Activated naive CD8-positive, alpha-beta T cell treated with anti-CD3 and anti-CD28 coated beads, Interleukin-2, amount 10 ng/mL, durations not matched to agents 7 days and 5 days (primary cell): Measurements from ENCODE around the gene RERE. TPM values are rescaled to one million over a fixed set of nuclear protein-coding genes. Genes with fewer than 3 reads are reported as not detected.
"Not testable (repeated sequence)": the region's sequence is repeated elsewhere in the genome, so short reads cannot be mapped to it uniquely, and the experiment has no call there.

Source experiments
- ATAC-seq: fragments of 150-1000 bp; cut with Tn5 transposase; one replicate; pipeline ENCODE4 v1.10.0; 2021; ENCODE audit warnings: low read depth, moderate library complexity
- POLR2A ChIA-PET: fragments of 350-600 bp; sonication (Branson Sonifier 250); formaldehyde crosslinking; loops from one replicate; lab custom pipeline; 2021; ENCODE audit warnings: antibody characterized with exemption; lab: Charles Lee
- DNase-seq: peaks from one replicate; pipeline ENCODE4 v3.0.0; 2021
- H3K27ac Mint-ChIP-seq: one replicate; pipeline ENCODE4 v1.8.0; 2022; ENCODE audit warnings: mild to moderate bottlenecking, mixed read lengths
- H3K27me3 Mint-ChIP-seq: one replicate; pipeline ENCODE4 v1.8.0; 2022; ENCODE audit warnings: mild to moderate bottlenecking, moderate library complexity, mixed read lengths
- H3K36me3 Mint-ChIP-seq: one replicate; pipeline ENCODE4 v1.8.0; 2021; ENCODE audit warnings: mild to moderate bottlenecking, mixed read lengths
- H3K4me1 Mint-ChIP-seq: one replicate; pipeline ENCODE4 v1.8.0; 2021; ENCODE audit warnings: mixed read lengths
- H3K4me3 Mint-ChIP-seq: one replicate; pipeline ENCODE4 v1.8.0; 2022; ENCODE audit warnings: mild to moderate bottlenecking, moderate library complexity, mixed read lengths
- H3K9me3 Mint-ChIP-seq: one replicate; pipeline ENCODE4 v1.8.0; 2021; ENCODE audit warnings: mixed read lengths
- total RNA-seq, 2 experiments: library from RNA; stranded (reverse); gene quantifications; one replicate each; pipeline ENCODE4 v1.2.3, GENCODE V29; 2021

The RERE gene
- total RNA-seq, 2 experiments from 2014 or later: 64.4 to 68.7 TPM

- ATAC-seq (peak; percentile 65), DNase-seq (no peak)
- no peaks in the 10 kb centered on the region for H3K27me3 Mint-ChIP-seq
- H3K4me3 Mint-ChIP-seq: peak overlapping the region; percentile 52
- H3K36me3 Mint-ChIP-seq: peaks cover 8% of the 10 kb centered on the region
- peaks cover 24% of the 10 kb centered on the region for H3K4me1 Mint-ChIP-seq
- peak overlapping the region; percentile 42 for H3K27ac Mint-ChIP-seq
- POLR2A ChIA-PET: interaction anchor here (1.6 kb wide), 1 partner anchor 9 kb away, joined by 5 read pairs; no protein-coding TSS in a partner anchor
- H3K9me3 Mint-ChIP-seq: no peaks in the 10 kb centered on the region
Measured at GRCh38 chr1:8516793-8517556, 300.5 kb downstream of the RERE start.

GRCh38 chr1:8516278-8516777, 301.1 kb downstream of the RERE start:
- no peak for ATAC-seq
- no peak overlapping the region for H3K4me3 Mint-ChIP-seq
- H3K27ac Mint-ChIP-seq: peak overlapping the region; percentile 21
- DNase-seq: no peak
- no peaks in the 10 kb centered on the region for H3K9me3 Mint-ChIP-seq
- POLR2A ChIA-PET: interaction anchor here (1.6 kb wide), 1 partner anchor 9 kb away, joined by 5 read pairs; no protein-coding TSS in a partner anchor
- peaks cover 8% of the 10 kb centered on the region for H3K36me3 Mint-ChIP-seq
- H3K27me3 Mint-ChIP-seq: no peaks in the 10 kb centered on the region
- peaks cover 27% of the 10 kb centered on the region for H3K4me1 Mint-ChIP-seq

GRCh38 chr1:8512504-8512903, 304.9 kb downstream of the RERE start:
- Mint-ChIP-seq H3K9me3 (no peaks in the 10 kb centered on the region), H3K27ac (peak overlapping the region; percentile 66), H3K27me3 (no peaks in the 10 kb centered on the region), H3K36me3 (peaks cover 10% of the 10 kb centered on the region), H3K4me3 (peak overlapping the region; percentile 1), H3K4me1 (peaks cover 32% of the 10 kb centered on the region)
- POLR2A ChIA-PET: no interaction called here
- ATAC-seq (no peak), DNase-seq (no peak)

- POLR2A ChIA-PET: interaction anchor here (0.6 to 1.5 kb wide), 3 partner anchors 13 to 363 kb away, joined by 3 to 5 read pairs (median 4); no protein-coding TSS in a partner anchor
- peaks cover 21% of the 10 kb centered on the region for H3K4me1 Mint-ChIP-seq
- ATAC-seq (peak; percentile 58), DNase-seq (no peak)
- peak overlapping the region; percentile 77 for H3K4me3 Mint-ChIP-seq
- H3K27ac Mint-ChIP-seq: peak overlapping the region; percentile 81
- H3K36me3 Mint-ChIP-seq: peaks cover 15% of the 10 kb centered on the region
- no peaks in the 10 kb centered on the region for H3K27me3 Mint-ChIP-seq
- H3K9me3 Mint-ChIP-seq: no peaks in the 10 kb centered on the region
Measured at GRCh38 chr1:8510041-8510823, 307.2 kb downstream of the RERE start.

- ATAC-seq (no peak), DNase-seq (no peak)
- Mint-ChIP-seq H3K27ac (peak overlapping the region; percentile 81), H3K27me3 (no peaks in the 10 kb centered on the region), H3K4me1 (peaks cover 21% of the 10 kb centered on the region), H3K9me3 (no peaks in the 10 kb centered on the region), H3K4me3 (peak overlapping the region; percentile 77), H3K36me3 (peaks cover 15% of the 10 kb centered on the region)
- POLR2A ChIA-PET: no interaction called here
Measured at GRCh38 chr1:8509579-8509978, 307.9 kb downstream of the RERE start.

GRCh38 chr1:8506995-8507615, 310.3 kb downstream of the RERE start:
- Mint-ChIP-seq H3K27ac (no peak overlapping the region), H3K9me3 (no peaks in the 10 kb centered on the region), H3K27me3 (no peaks in the 10 kb centered on the region), H3K4me1 (peaks cover 15% of the 10 kb centered on the region), H3K36me3 (peaks cover 8% of the 10 kb centered on the region), H3K4me3 (no peak overlapping the region)
- no peak for DNase-seq
- ATAC-seq: no peak
- POLR2A ChIA-PET: no interaction called here

- POLR2A ChIA-PET: no interaction called here
- H3K27ac Mint-ChIP-seq: no peak overlapping the region
- no peak for DNase-seq
- peaks cover 8% of the 10 kb centered on the region for H3K36me3 Mint-ChIP-seq
- no peak for ATAC-seq
- peaks cover 13% of the 10 kb centered on the region for H3K4me1 Mint-ChIP-seq
- no peak overlapping the region for H3K4me3 Mint-ChIP-seq
- no peaks in the 10 kb centered on the region for H3K27me3 Mint-ChIP-seq
- no peaks in the 10 kb centered on the region for H3K9me3 Mint-ChIP-seq
Measured at GRCh38 chr1:8506456-8506855, 311.0 kb downstream of the RERE start.

GRCh38 chr1:8503842-8504241, 313.6 kb downstream of the RERE start:
- Mint-ChIP-seq H3K9me3 (no peaks in the 10 kb centered on the region), H3K27ac (no peak overlapping the region), H3K36me3 (peaks cover 14% of the 10 kb centered on the region), H3K4me1 (no peaks in the 10 kb centered on the region), H3K27me3 (no peaks in the 10 kb centered on the region), H3K4me3 (no peak overlapping the region)
- no peak for ATAC-seq
- POLR2A ChIA-PET: no interaction called here
- no peak for DNase-seq

- DNase-seq, H3K9me3 Mint-ChIP-seq, H3K4me1 Mint-ChIP-seq, POLR2A ChIA-PET, H3K27me3 Mint-ChIP-seq, H3K4me3 Mint-ChIP-seq, H3K27ac Mint-ChIP-seq, ATAC-seq: not testable (repeated sequence)
- H3K36me3 Mint-ChIP-seq: peaks cover 11% of the 10 kb centered on the region
Measured at GRCh38 chr1:8502949-8503348, 314.5 kb downstream of the RERE start.

- H3K4me1 Mint-ChIP-seq: peaks cover 8% of the 10 kb centered on the region
- H3K27ac Mint-ChIP-seq: no peak overlapping the region
- POLR2A ChIA-PET: no interaction called here
- peaks cover 41% of the 10 kb centered on the region for H3K36me3 Mint-ChIP-seq
- DNase-seq: no peak
- no peaks in the 10 kb centered on the region for H3K27me3 Mint-ChIP-seq
- no peaks in the 10 kb centered on the region for H3K9me3 Mint-ChIP-seq
- no peak overlapping the region for H3K4me3 Mint-ChIP-seq
- no peak for ATAC-seq
Measured at GRCh38 chr1:8497210-8497819, 320.1 kb downstream of the RERE start.

GRCh38 chr1:8496473-8496872, 321.0 kb downstream of the RERE start:
- no peak for ATAC-seq
- POLR2A ChIA-PET: no interaction called here
- H3K27me3 Mint-ChIP-seq: no peaks in the 10 kb centered on the region
- no peaks in the 10 kb centered on the region for H3K9me3 Mint-ChIP-seq
- no peak for DNase-seq
- no peak overlapping the region for H3K27ac Mint-ChIP-seq
- H3K36me3 Mint-ChIP-seq: peaks cover 41% of the 10 kb centered on the region
- peaks cover 8% of the 10 kb centered on the region for H3K4me1 Mint-ChIP-seq
- no peak overlapping the region for H3K4me3 Mint-ChIP-seq

- Mint-ChIP-seq H3K27me3 (no peaks in the 10 kb centered on the region), H3K9me3 (no peaks in the 10 kb centered on the region), H3K36me3 (peaks cover 41% of the 10 kb centered on the region), H3K27ac (no peak overlapping the region), H3K4me1 (peaks cover 8% of the 10 kb centered on the region), H3K4me3 (no peak overlapping the region)
- DNase-seq (no peak), ATAC-seq (peak; percentile 33)
- POLR2A ChIA-PET: no interaction called here
Measured at GRCh38 chr1:8495928-8496401, 321.5 kb downstream of the RERE start.

- DNase-seq: no peak
- peaks cover 36% of the 10 kb centered on the region for H3K36me3 Mint-ChIP-seq
- no peaks in the 10 kb centered on the region for H3K9me3 Mint-ChIP-seq
- H3K27me3 Mint-ChIP-seq: no peaks in the 10 kb centered on the region
- peaks cover 8% of the 10 kb centered on the region for H3K4me1 Mint-ChIP-seq
- H3K4me3 Mint-ChIP-seq: no peak overlapping the region
- no peak overlapping the region for H3K27ac Mint-ChIP-seq
- POLR2A ChIA-PET: no interaction called here
- ATAC-seq: no peak
Measured at GRCh38 chr1:8494681-8495080, 322.8 kb downstream of the RERE start.
